Measurements from ENCODE around the gene BTBD2.

DNA sequence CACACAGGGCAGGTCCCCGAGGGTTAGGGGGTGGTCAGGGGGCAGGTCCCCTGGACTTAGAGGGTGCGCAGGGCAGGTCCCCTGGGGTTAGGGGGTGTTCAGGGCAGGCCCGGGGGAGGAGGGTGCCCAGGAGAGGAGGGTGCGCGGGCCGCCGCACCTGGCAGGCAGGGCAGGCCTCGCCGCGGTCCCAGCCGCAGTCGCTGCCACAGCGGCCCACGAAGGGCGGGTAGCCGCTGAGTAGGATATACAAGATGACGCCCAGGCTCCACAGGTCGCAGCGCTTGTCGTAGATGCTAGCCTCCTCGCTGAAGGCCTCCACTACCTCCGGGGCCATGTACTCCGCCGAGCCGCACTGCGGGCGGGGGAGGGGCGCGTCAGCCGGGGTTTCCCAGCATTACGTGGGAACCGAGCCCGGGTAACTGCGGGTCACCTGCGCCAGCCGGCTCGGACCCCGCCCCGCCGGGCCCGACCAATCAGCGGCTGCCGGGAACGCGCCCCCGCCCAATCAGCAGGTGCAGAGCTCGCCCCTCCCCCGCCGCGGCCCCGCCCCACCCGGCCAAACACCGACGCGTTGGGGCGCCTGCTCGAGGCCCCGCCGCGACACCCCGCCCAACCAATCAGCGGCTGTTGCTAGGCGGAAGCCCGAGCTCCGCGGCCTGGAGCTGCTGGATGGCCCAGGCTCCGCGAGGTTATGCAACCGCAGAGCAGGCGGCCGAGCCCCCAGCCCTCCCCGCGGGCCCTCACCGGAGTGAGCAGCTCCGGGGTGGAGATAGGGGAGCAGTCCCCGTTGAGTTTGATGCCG lies 26.4 kb upstream of the BTBD2 start:
- TF ChIP-seq, protein P1, sequence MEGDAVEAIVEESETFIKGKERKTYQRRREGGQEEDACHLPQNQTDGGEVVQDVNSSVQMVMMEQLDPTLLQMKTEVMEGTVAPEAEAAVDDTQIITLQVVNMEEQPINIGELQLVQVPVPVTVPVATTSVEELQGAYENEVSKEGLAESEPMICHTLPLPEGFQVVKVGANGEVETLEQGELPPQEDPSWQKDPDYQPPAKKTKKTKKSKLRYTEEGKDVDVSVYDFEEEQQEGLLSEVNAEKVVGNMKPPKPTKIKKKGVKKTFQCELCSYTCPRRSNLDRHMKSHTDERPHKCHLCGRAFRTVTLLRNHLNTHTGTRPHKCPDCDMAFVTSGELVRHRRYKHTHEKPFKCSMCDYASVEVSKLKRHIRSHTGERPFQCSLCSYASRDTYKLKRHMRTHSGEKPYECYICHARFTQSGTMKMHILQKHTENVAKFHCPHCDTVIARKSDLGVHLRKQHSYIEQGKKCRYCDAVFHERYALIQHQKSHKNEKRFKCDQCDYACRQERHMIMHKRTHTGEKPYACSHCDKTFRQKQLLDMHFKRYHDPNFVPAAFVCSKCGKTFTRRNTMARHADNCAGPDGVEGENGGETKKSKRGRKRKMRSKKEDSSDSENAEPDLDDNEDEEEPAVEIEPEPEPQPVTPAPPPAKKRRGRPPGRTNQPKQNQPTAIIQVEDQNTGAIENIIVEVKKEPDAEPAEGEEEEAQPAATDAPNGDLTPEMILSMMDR (conservative IDR thresholded peaks at IDR 0.05), result no peak
- no peak for TF ChIP-seq EZH2 (IDR thresholded peaks at IDR 0.05; ENCODE audit: low read depth)
